EL (cell line): ENCODE results near the gene SEL1L3.
A peak's percentile ranks its signal among the peaks of the same experiment; 100 is the strongest.

Source experiments
- DNase-seq: peaks from one replicate; pipeline ENCODE4 v3.0.0-alpha.2; 2016

SEL1L3 gene

GRCh38 chr4:25786497-25787065 is 76.2 kb downstream of the SEL1L3 start:
- peak; percentile 57 for DNase-seq

- DNase-seq, result no peak
Observed at GRCh38 chr4:25783943-25784342, 78.8 kb downstream of the SEL1L3 start.

- no peak for DNase-seq
Observed at GRCh38 chr4:25783126-25783525, 79.7 kb downstream of the SEL1L3 start.

GRCh38 chr4:25782482-25782881 is 80.3 kb downstream of the SEL1L3 start:
- DNase-seq, result no peak

GRCh38 chr4:25779021-25779420 is 83.8 kb downstream of the SEL1L3 start:
- DNase-seq, result peak; percentile 15

- no peak for DNase-seq
Observed at GRCh38 chr4:25776795-25777194, 86.0 kb downstream of the SEL1L3 start.

GRCh38 chr4:25775166-25775565 is 87.6 kb downstream of the SEL1L3 start:
- DNase-seq, result no peak

- no peak for DNase-seq
Observed at GRCh38 chr4:25773358-25773757, 89.4 kb downstream of the SEL1L3 start.

GRCh38 chr4:25771672-25772071 is 91.1 kb downstream of the SEL1L3 start:
- no peak for DNase-seq

- no peak for DNase-seq
Observed at GRCh38 chr4:25770847-25771246, 91.9 kb downstream of the SEL1L3 start.

- no peak for DNase-seq
Observed at GRCh38 chr4:25769251-25769650, 93.5 kb downstream of the SEL1L3 start.

- DNase-seq, result peak; percentile 60
Observed at GRCh38 chr4:25767877-25768725, 94.7 kb downstream of the SEL1L3 start.

- DNase-seq, result no peak
Observed at GRCh38 chr4:25760518-25761157, 102.2 kb downstream of the SEL1L3 start.

- DNase-seq, result no peak
Observed at GRCh38 chr4:25760048-25760447, 102.7 kb downstream of the SEL1L3 start.

GRCh38 chr4:25759101-25759500 is 103.7 kb downstream of the SEL1L3 start:
- DNase-seq, result no peak

GRCh38 chr4:25757452-25757851 is 105.3 kb downstream of the SEL1L3 start:
- DNase-seq, result no peak

- peak; percentile 11 for DNase-seq
Observed at GRCh38 chr4:25756503-25756902, 106.3 kb downstream of the SEL1L3 start.

- DNase-seq, result no peak
Observed at GRCh38 chr4:25755911-25756310, 106.9 kb downstream of the SEL1L3 start.

GRCh38 chr4:25753239-25753638 is 109.5 kb downstream of the SEL1L3 start:
- DNase-seq, result no peak

GRCh38 chr4:25750874-25751273 is 111.9 kb downstream of the SEL1L3 start:
- no peak for DNase-seq

- DNase-seq, result no peak
Observed at GRCh38 chr4:25749150-25749794, 113.5 kb downstream of the SEL1L3 start.

- no peak for DNase-seq
Observed at GRCh38 chr4:25743971-25744370, 118.8 kb downstream of the SEL1L3 start.

GRCh38 chr4:25729564-25729963 is 133.2 kb downstream of the SEL1L3 start:
- DNase-seq, result no peak

- no peak for DNase-seq
Observed at GRCh38 chr4:25728886-25729285, 133.9 kb downstream of the SEL1L3 start.
